D721Med (cell line): ENCODE measurements around the gene ATP1A4.
A peak's percentile ranks its signal among the peaks of the same experiment; 100 is the strongest.

Experiments used
- DNase-seq: peaks from one replicate; pipeline ENCODE4 v3.0.0; 2011; ENCODE audit warnings: low spot score; ENCODE audit not compliant: insufficient read length
- FAIRE-seq: peaks from 2 replicates; lab custom pipeline; 2011; peaks lifted over from hg19 to GRCh38; lab: Jason Lieb, UNC
- CTCF ChIP-seq: IDR thresholded peaks from 2 replicates; pipeline ENCODE4 v1.5.1; 2012; ENCODE audit warnings: mild to moderate bottlenecking, control low read depth; ENCODE audit not compliant: insufficient read depth; ENCODE audit errors: missing control alignments

The ATP1A4 gene

GRCh38 chr1:160191756-160192155 is 40.4 kb downstream of the ATP1A4 start:
- no peak for FAIRE-seq
- no peak for TF ChIP-seq CTCF
- DNase-seq = no peak

- DNase-seq (no peak), FAIRE-seq (no peak)
- no peak for TF ChIP-seq CTCF
These were observed 40.8 kb downstream of the ATP1A4 start for GRCh38 chr1:160192234-160192633.

GRCh38 chr1:160193091-160193819 is 41.9 kb downstream of the ATP1A4 start:
- FAIRE-seq (peak; percentile 32), DNase-seq (peak; percentile 67)
- TF ChIP-seq CTCF = peak; percentile 100

- TF ChIP-seq CTCF = no peak
- FAIRE-seq (peak; percentile 84), DNase-seq (no peak)
These were observed 42.7 kb downstream of the ATP1A4 start for GRCh38 chr1:160193832-160194736.

- no peak for TF ChIP-seq CTCF
- DNase-seq (no peak), FAIRE-seq (no peak)
These were observed 43.3 kb downstream of the ATP1A4 start for GRCh38 chr1:160194737-160195059.

- FAIRE-seq (no peak), DNase-seq (no peak)
- TF ChIP-seq CTCF = no peak
These were observed 44.7 kb downstream of the ATP1A4 start for GRCh38 chr1:160196143-160196542.

GRCh38 chr1:160197231-160197630 is 45.8 kb downstream of the ATP1A4 start:
- no peak for DNase-seq
- no peak for TF ChIP-seq CTCF
- FAIRE-seq = no peak
